IMR-90 (cell line): ENCODE data around the gene HOXC5. TPM values are rescaled to one million over a fixed set of nuclear protein-coding genes. Genes with fewer than 3 reads are reported as not detected.

ENCODE experiments used
- ATAC-seq: fragments of 200-7000 bp; cut with Tn5 transposase; 2 replicates; pipeline ENCODE4 v1.9.1; 2020; ENCODE audit warnings: low read depth, mild to moderate bottlenecking, moderate library complexity
- BruUV-seq: library from RNA; stranded (reverse); fragments of 400-500 nt; replicated peaks from 2 replicates; lab custom pipeline; 2021; lab: Mats Ljungman, UMichigan
- CTCF ChIA-PET: fragments of 300-600 bp; formaldehyde crosslinking; extraction: SDS; loops from one replicate; lab custom pipeline; 2021; ENCODE audit warnings: antibody characterized with exemption; lab: Yijun Ruan, JAX
- POLR2A ChIA-PET: fragments of 300-600 bp; sonication (Branson Sonifier 250); formaldehyde crosslinking; loops from one replicate; lab custom pipeline; 2022; ENCODE audit warnings: antibody characterized with exemption; ENCODE audit not compliant: unreplicated experiment; lab: Charles Lee
- DNase-seq: peaks from one replicate; pipeline ENCODE4 v3.0.0; 2013
- H2AFZ ChIP-seq: replicated peaks from 2 replicates; pipeline ENCODE3; 2013; ENCODE audit warnings: low read length, mild to moderate bottlenecking; ENCODE audit not compliant: poor library complexity
- H2AK5ac ChIP-seq: 2 replicates; pipeline ENCODE4 v1.6.1; 2013; ENCODE audit warnings: low read depth, low read length, inconsistent platforms
- H2AK9ac ChIP-seq: replicated peaks from 2 replicates; pipeline ENCODE3; 2013; ENCODE audit warnings: mild to moderate bottlenecking, low read depth, low read length, moderate library complexity; ENCODE audit not compliant: poor library complexity
- H2BK120ac ChIP-seq: 2 replicates; pipeline ENCODE4 v1.6.1; 2013; ENCODE audit warnings: low read depth, low read length, inconsistent platforms
- H2BK15ac ChIP-seq: 3 replicates; pipeline ENCODE4 v1.6.1; 2013; ENCODE audit warnings: low read depth, low read length, inconsistent platforms
- H2BK20ac ChIP-seq: 2 replicates; pipeline ENCODE4 v1.6.1; 2013; ENCODE audit warnings: low read depth, mild to moderate bottlenecking, inconsistent platforms, low read length, moderate library complexity
- H2BK5ac ChIP-seq: 2 replicates; pipeline ENCODE4 v1.6.1; 2013; ENCODE audit warnings: mild to moderate bottlenecking, low read depth, low read length, inconsistent platforms; ENCODE audit not compliant: poor library complexity, severe bottlenecking
- H3K14ac ChIP-seq: replicated peaks from 2 replicates; pipeline ENCODE4 v1.6.1; 2013; ENCODE audit warnings: low read depth, low read length, inconsistent platforms
- H3K18ac ChIP-seq: 2 replicates; pipeline ENCODE4 v1.6.1; 2013; ENCODE audit warnings: low read depth, low read length, control low read depth
- H3K23ac ChIP-seq: 2 replicates; pipeline ENCODE4 v1.6.1; 2013; ENCODE audit warnings: low read depth, low read length, inconsistent platforms
- H3K27ac ChIP-seq: 2 replicates; pipeline ENCODE4 v1.5.1; 2013; ENCODE audit warnings: mild to moderate bottlenecking, control low read depth, low read length; ENCODE audit not compliant: insufficient read depth
- H3K27me3 ChIP-seq: 2 replicates; pipeline ENCODE4 v1.6.1; 2013; ENCODE audit warnings: low read length; ENCODE audit not compliant: control insufficient read depth, insufficient read depth
- H3K36me3 ChIP-seq: 2 replicates; pipeline ENCODE4 v1.6.1; 2013; ENCODE audit warnings: low read length, mixed read lengths; ENCODE audit not compliant: control insufficient read depth, insufficient read depth
- H3K4ac ChIP-seq: 2 replicates; pipeline ENCODE4 v1.6.1; 2013; ENCODE audit warnings: low read depth, low read length, inconsistent platforms
- H3K4me1 ChIP-seq: 2 replicates; pipeline ENCODE4 v1.6.1; 2013; ENCODE audit warnings: low read length, mixed read lengths; ENCODE audit not compliant: control insufficient read depth, insufficient read depth
- H3K4me2 ChIP-seq: 2 replicates; pipeline ENCODE4 v1.6.1; 2013; ENCODE audit warnings: low read depth, mild to moderate bottlenecking, control low read depth, low read length, moderate library complexity
- H3K4me3 ChIP-seq: 2 replicates; pipeline ENCODE4 v1.5.1; 2013; ENCODE audit warnings: low read depth, mild to moderate bottlenecking, control low read depth, low read length, moderate library complexity; ENCODE audit not compliant: insufficient read depth
- H3K56ac ChIP-seq: 2 replicates; pipeline ENCODE4 v1.6.1; 2013; ENCODE audit warnings: low read length, inconsistent platforms; ENCODE audit not compliant: insufficient read depth; ENCODE audit errors: extremely low read depth
- H3K79me1 ChIP-seq, 2 experiments: 2 replicates each; pipeline ENCODE4 v1.6.1; 2013; ENCODE audit warnings: low read length in 2 of 2, inconsistent platforms in 1 of 2, low read depth in 1 of 2
- H3K9ac ChIP-seq: 2 replicates; pipeline ENCODE4 v1.6.1; 2013; ENCODE audit warnings: low read depth, low read length, control low read depth
- H3K9me1 ChIP-seq: 2 replicates; pipeline ENCODE4 v1.6.1; 2013; ENCODE audit warnings: low read length, inconsistent platforms; ENCODE audit not compliant: insufficient read depth
- H3K9me3 ChIP-seq: 2 replicates; pipeline ENCODE4 v1.6.1; 2013; ENCODE audit warnings: low read length; ENCODE audit not compliant: control insufficient read depth, insufficient read depth
- H4K20me1 ChIP-seq: 2 replicates; pipeline ENCODE4 v1.6.1; 2013; ENCODE audit warnings: low read length, inconsistent platforms; ENCODE audit not compliant: insufficient read depth
- H4K5ac ChIP-seq: 2 replicates; pipeline ENCODE4 v1.6.1; 2013; ENCODE audit warnings: mild to moderate bottlenecking, low read depth, low read length, control low read depth
- H4K8ac ChIP-seq, 2 experiments: 2 replicates each; pipeline ENCODE4 v1.6.1; 2013; ENCODE audit warnings: low read depth in 2 of 2, low read length in 2 of 2, control low read depth in 1 of 2, inconsistent platforms in 1 of 2
- H4K91ac ChIP-seq: 2 replicates; pipeline ENCODE4 v1.6.1; 2013; ENCODE audit warnings: low read depth, low read length, inconsistent platforms; ENCODE audit not compliant: insufficient read depth
- MXI1 ChIP-seq: IDR thresholded peaks from 2 replicates; pipeline ENCODE4 v1.6.1; 2012; ENCODE audit warnings: low read depth, mild to moderate bottlenecking, low read length, moderate library complexity, borderline replicate concordance
- USF2 ChIP-seq: fragments of 150-350 bp; IDR thresholded peaks from 2 replicates; pipeline ENCODE4 v1.6.1; 2017; ENCODE audit warnings: mild to moderate bottlenecking, antibody characterized with exemption, low read length, low read depth
- WGBS, 2 experiments: methylation state at CpG; one replicate each; pipeline versions ENCODE4 v1.1.5 to v1.1.7; 2013; ENCODE audit warnings: missing lambda C conversion rate in 2 of 2; ENCODE audit not compliant: insufficient read length in 1 of 2; ENCODE audit errors: extremely low coverage in 2 of 2; 5-methylcytosine and 5-hydroxymethylcytosine counted together
- dilution Hi-C: fragments of 300-500 bp; cut with HindIII; formaldehyde crosslinking; loops from one replicate; pipeline ENCODE4 v1.14.3; 2018; ENCODE audit warnings: low sequenced_read_pairs; ENCODE audit not compliant: unreplicated experiment
- in situ Hi-C: fragments of 300-500 bp; cut with MboI; formaldehyde crosslinking; loops from 3 replicates; pipeline ENCODE4 v1.14.3; 2019; ENCODE audit warnings: low sequenced_read_pairs, inconsistent platforms, mixed read lengths
- intact Hi-C: fragments of 100-400 bp; cut with micrococcal nuclease; formaldehyde crosslinking; loops from 2 replicates; pipeline ENCODE4 v1.10.0; 2022
- polyA plus RNA-seq, 3 experiments: library from polyadenylated mRNA; depleted of rRNA; stranded (reverse); fragments of >200 nt; gene quantifications; 2 replicates each; pipeline ENCODE4 v1.2.3, GENCODE V29; 2012; ENCODE audit warnings: low replicate concordance in 1 of 3
- total RNA-seq: library from RNA; depleted of rRNA; stranded (reverse); fragments of >200 nt; gene quantifications from 2 replicates; pipeline ENCODE4 v1.2.3, GENCODE V29; 2012

HOXC5 gene
- total and polyA plus RNA-seq, 2 of the 4 experiments (the other 2 are of a cell fraction): not detected

GRCh38 chr12:53999559-54000115 lies 33.2 kb upstream of the HOXC5 start:
- Histone ChIP-seq H4K5ac (no peak overlapping the region), H3K4me3 (no peak overlapping the region; the same call in 1 of the 2 replicates), H4K8ac (no peak overlapping the region), H2AK9ac (no peak overlapping the region), H4K20me1 (no peaks in the 10 kb centered on the region), H3K27me3 (peaks cover 98% of the 10 kb centered on the region), H3K4ac (no peak overlapping the region), H3K27ac (no peak overlapping the region), H2BK120ac (no peak overlapping the region), H3K18ac (no peak overlapping the region), H4K91ac (no peak overlapping the region), H2BK20ac (no peak overlapping the region), H3K4me1 (peaks cover 2% of the 10 kb centered on the region; the same call in 1 of the 2 replicates), H2BK5ac (no peak overlapping the region), H3K14ac (no peak overlapping the region), H3K79me1 (no peaks in the 10 kb centered on the region), H3K36me3 (no peaks in the 10 kb centered on the region), H3K4me2 (peak overlapping the region; percentile 95), H3K9me3 (peaks cover 8% of the 10 kb centered on the region), H3K9ac (no peak overlapping the region), H3K9me1 (no peaks in the 10 kb centered on the region), H2AFZ (peak overlapping the region; percentile 66), H3K23ac (no peak overlapping the region), H2AK5ac (no peak overlapping the region), H2BK15ac (no peak overlapping the region), H3K56ac (no peak overlapping the region)
- intact Hi-C loops (loop anchor here (10.0 kb wide), 1 partner anchor 295 kb away; no protein-coding TSS in a partner anchor), dilution Hi-C loops (no loop called here), in situ Hi-C loops (loop anchor here (10.0 kb wide), 2 partner anchors 235 to 375 kb away; no protein-coding TSS in a partner anchor)
- no TSS peak for BruUV-seq
- 2% methylated on average over 6 of the region's 35 CpGs; no CpG with 5 or more reads in 1 of the 2 experiments for WGBS, 2 experiments
- CTCF ChIA-PET: interaction anchor here (0.6 to 1.9 kb wide), 5 partner anchors 12 to 209 kb away, joined by 3 to 9 read pairs (median 4); partner anchors contain the start of gene HOXC10
- peak; percentile 89 for TF ChIP-seq USF2
- no peak for TF ChIP-seq MXI1
- POLR2A ChIA-PET: interaction anchor here (0.6 kb wide), 1 partner anchor 19 kb away, joined by 3 read pairs; no protein-coding TSS in a partner anchor
- ATAC-seq (no peak), DNase-seq (peak; percentile 31)
